Dedifferentiated amniotic fluid mesenchymal stem cell (primary cell): Measurements from ENCODE around the gene ZNF148.
"Not testable (repeated sequence)": the region's sequence is repeated elsewhere in the genome, so short reads cannot be mapped to it uniquely, and the experiment has no call there.

Experiments used
- DNase-seq: peaks from one replicate; pipeline ENCODE4 v3.0.0-alpha.2; 2016; ENCODE audit errors: extremely low spot score

The ZNF148 gene

GRCh38 chr3:125374996-125375941 is at the start of gene ZNF148:
Gene ZNF148, minus strand, starts transcription at chr3:125375325. Its CDS starts 61,685 bp downstream, at chr3:125313640.
- DNase-seq: peak; percentile 80

- DNase-seq: no peak
Observed at GRCh38 chr3:125418306-125418705, 43.2 kb upstream of the ZNF148 start.

- no peak for DNase-seq
Observed at GRCh38 chr3:125416235-125416634, 41.1 kb upstream of the ZNF148 start.

DNA sequence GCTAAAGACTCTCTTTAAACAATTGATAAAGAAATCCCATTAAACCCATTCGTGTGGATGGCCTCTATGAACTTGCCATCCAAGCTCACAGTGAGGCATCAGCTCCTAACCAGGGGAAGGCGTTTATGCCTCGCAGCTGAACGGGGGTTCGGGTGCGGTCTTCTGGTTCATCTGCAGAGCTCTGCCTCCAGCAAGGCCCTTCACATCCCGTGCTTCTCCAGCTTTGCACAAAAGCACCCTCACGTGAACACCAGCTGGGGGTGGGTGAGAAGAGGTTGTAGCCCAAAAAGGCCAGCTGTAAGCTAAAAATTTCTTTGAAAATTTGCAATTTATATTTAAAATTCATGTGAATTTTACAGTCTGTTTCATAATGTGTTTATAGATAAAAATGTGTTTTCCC is 39.5 kb upstream of the ZNF148 start:
- DNase-seq: no peak

GRCh38 chr3:125410922-125411321 is 35.8 kb upstream of the ZNF148 start:
- DNase-seq: no peak

GRCh38 chr3:125406070-125406469 is 30.9 kb upstream of the ZNF148 start:
- no peak for DNase-seq

- DNase-seq: not testable (repeated sequence)
Observed at GRCh38 chr3:125405515-125405914, 30.4 kb upstream of the ZNF148 start.

DNA sequence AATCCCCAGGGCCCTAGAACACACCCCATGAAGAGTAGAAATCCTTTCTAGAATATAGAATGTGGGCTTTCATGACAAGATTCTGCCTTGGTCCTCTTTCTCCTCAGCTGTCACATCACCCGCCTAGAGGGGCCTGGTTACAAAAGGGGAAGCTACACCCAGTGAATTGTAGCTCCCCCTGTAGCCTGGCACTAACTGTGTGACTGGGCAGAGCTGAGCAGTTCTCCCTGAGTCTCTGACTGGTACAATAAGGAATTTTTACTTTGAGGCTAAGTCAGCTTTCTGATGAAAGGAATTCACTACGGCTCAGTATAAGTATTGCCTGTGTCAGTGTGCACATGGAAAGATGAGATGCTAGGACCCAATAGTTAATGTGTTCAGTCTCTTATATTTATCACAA is 28.7 kb upstream of the ZNF148 start:
- peak; percentile 81 for DNase-seq

- DNase-seq: no peak
Observed at GRCh38 chr3:125402639-125403038, 27.5 kb upstream of the ZNF148 start.

GRCh38 chr3:125401402-125401801 is 26.3 kb upstream of the ZNF148 start:
- peak; percentile 26 for DNase-seq

DNA sequence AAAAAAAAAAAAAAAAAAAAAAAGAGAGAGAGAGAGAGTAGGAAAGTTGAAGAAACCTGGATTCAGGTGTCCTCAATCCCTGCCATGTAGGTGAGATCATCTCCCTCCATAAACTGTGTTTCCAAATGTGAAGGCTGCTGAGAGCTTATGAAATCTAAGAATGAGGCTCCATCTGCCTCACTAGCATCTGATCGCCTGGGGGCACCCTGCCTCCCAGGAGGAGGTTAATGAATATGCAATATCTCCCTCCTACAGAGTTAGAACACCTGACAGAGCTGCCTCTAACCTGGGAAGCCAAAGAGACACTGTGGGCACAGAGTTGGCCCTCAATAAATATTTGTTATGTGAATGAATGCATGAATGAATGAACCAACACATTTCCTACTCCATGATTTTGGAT is 23.8 kb upstream of the ZNF148 start:
- no peak for DNase-seq

DNA sequence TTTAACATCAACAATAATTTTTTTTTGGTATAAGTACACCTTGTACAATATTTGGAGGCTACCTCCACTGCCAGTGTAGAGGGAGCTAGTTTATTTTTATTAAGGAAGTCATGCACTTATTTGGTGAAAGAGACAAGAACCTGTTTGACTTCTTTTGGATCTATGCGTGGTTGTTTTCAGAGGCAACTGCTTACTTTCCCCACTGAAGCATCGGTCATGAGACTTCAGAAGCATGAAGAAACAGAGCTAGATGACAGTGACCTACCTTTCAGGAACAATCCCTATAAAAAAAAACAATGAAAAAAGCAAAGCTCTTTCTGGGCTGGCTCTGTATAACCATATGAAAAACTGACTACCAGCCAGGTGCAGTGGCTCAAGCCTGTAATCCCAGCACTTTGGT is 20.0 kb upstream of the ZNF148 start:
- DNase-seq: no peak

DNA sequence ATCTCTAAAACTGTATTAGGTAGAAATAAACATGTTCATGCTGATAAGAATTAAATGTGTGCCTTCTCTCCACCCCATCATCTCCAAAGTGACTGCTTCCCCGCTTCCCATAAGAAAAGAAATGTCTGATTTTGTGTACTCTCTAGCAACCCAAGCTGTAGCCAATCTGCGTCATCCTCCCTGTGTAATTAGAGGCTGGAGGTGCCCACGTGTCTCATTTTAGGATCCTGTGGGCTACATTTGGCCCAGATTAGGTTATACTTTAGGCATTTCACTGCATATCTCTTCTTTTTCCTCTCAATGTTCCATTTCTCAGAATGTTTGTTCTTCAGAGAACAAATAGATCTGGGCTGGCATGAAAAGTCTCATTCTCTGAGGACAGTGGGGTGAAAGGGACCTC is 19.3 kb upstream of the ZNF148 start:
- no peak for DNase-seq

GRCh38 chr3:125389282-125389681 is 14.2 kb upstream of the ZNF148 start:
- DNase-seq: no peak

- DNase-seq: not testable (repeated sequence)
Observed at GRCh38 chr3:125388369-125388768, 13.2 kb upstream of the ZNF148 start.

- peak; percentile 32 for DNase-seq
Observed at GRCh38 chr3:125386811-125387210, 11.7 kb upstream of the ZNF148 start.

- no peak for DNase-seq
Observed at GRCh38 chr3:125383744-125384143, 8.6 kb upstream of the ZNF148 start.

DNA sequence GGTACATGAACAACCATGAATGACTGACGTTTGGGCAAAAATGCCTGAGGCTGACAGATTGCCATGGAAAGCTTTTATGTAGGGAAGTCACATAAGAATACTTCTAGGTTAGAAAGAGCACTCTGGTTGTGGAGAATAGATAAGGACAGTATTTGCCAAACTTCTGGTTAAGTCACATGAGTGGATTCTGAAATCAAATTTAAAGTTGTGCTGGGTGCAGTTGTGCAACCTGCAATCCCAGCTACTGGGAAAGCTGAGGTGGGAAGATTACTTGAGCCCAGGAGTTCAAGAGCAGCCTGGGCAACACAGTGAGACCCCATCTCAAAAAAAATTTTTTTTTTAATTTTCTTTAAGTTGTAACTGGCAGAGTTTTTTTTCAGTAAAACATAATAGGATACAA is 7.2 kb upstream of the ZNF148 start:
- no peak for DNase-seq

DNA sequence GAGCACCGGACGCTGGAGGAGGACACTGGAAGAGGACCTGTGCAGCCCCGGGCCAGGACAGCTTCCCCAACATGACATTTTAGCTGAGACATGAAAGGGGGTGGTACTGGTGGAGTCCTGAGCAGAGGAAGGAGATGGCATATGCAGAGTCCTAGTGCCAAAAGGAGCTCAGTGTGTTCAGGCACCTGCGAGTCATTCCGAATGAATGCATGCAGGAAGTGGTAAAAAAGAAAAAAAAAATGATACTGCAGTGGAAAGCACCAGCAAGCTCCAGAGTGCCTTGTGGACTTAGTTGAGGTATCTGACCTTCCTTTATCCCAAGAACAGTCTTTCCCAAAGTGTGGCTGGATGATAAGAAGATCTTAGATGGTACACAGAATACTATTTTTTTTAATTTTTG is 6.6 kb upstream of the ZNF148 start:
- DNase-seq: no peak

DNA sequence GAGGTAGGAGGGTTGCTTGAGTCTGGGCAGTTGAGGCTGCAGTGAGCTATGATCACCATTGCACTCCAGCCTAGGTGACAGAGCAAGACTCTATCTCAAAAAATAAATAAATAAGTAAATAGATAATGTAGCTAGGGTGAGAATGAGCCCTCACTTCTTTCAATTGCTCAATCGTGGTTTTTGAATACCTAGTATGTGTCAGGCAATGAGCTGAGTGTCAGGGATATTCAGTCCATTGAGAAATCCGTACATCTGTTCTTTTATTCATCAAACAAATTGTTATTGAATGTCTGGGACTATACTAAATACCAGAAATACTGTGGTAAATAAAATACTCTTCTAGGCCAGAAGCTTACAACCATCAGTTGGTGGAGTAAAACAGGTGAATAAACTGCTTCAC is 6.2 kb upstream of the ZNF148 start:
- DNase-seq: no peak

GRCh38 chr3:125379483-125379882 is 4.4 kb upstream of the ZNF148 start:
- DNase-seq: no peak

GRCh38 chr3:125378762-125379161 is 3.6 kb upstream of the ZNF148 start:
- DNase-seq: no peak

- DNase-seq: no peak
Observed at GRCh38 chr3:125375950-125376679, 990 bp upstream of the ZNF148 start.
